Brain microvascular endothelial cell (primary cell): ENCODE measurements around the gene TOR1B.
A peak's percentile ranks its signal among the peaks of the same experiment; 100 is the strongest.

Source experiments
- DNase-seq: peaks from one replicate; pipeline ENCODE4 v3.0.0-alpha.2; 2020
- H3K27ac ChIP-seq: fragments of 250-450 bp; sonication (Bioruptor Pico); 2 replicates; pipeline ENCODE4 v1.5.1; 2020; ENCODE audit warnings: mild to moderate bottlenecking, moderate library complexity
- H3K27me3 ChIP-seq: fragments of 250-450 bp; sonication (Bioruptor Pico); replicated peaks from 2 replicates; pipeline ENCODE4 v1.5.1; 2020; ENCODE audit warnings: mild to moderate bottlenecking
- H3K36me3 ChIP-seq: fragments of 250-450 bp; sonication (Bioruptor Pico); replicated peaks from 2 replicates; pipeline ENCODE4 v1.5.1; 2020; ENCODE audit warnings: mild to moderate bottlenecking
- H3K4me3 ChIP-seq: 2 replicates; pipeline ENCODE4 v1.5.1; 2011; ENCODE audit warnings: low read depth, mild to moderate bottlenecking, control low read depth, low read length, moderate library complexity
- CTCF ChIP-seq: IDR thresholded peaks from 2 replicates; pipeline ENCODE4 v1.5.1; 2011; ENCODE audit warnings: low read depth, mild to moderate bottlenecking, moderate library complexity, low read length, control low read depth, inconsistent platforms; ENCODE audit errors: missing control alignments
- in situ Hi-C: cut with HindIII; loops from 2 replicates; pipeline ENCODE4 v1.10.0; 2017; ENCODE audit warnings: low sequenced_read_pairs, low pct_ligation_motif_present

Gene TOR1B

DNA sequence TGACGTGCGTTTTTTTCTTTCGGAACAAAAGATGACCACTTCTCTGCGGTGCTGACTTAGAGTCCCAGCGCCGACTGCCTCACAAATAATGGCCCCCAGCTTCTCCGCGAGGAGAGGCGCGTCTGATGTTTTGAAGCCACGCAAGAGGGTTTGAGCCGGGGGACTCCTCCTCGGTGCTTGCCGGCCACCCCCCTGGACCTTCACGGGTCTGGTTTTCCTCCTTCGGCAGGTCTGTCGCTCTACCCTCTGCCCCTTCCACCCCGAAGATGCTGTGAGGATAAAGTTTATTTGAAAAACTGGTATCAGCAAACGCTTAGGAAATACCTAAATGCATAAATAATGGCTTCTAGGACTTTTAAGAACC, 32.9 kb downstream of the TOR1B start:
- in situ Hi-C loops: no loop called here
- peak; percentile 37 for DNase-seq

DNA sequence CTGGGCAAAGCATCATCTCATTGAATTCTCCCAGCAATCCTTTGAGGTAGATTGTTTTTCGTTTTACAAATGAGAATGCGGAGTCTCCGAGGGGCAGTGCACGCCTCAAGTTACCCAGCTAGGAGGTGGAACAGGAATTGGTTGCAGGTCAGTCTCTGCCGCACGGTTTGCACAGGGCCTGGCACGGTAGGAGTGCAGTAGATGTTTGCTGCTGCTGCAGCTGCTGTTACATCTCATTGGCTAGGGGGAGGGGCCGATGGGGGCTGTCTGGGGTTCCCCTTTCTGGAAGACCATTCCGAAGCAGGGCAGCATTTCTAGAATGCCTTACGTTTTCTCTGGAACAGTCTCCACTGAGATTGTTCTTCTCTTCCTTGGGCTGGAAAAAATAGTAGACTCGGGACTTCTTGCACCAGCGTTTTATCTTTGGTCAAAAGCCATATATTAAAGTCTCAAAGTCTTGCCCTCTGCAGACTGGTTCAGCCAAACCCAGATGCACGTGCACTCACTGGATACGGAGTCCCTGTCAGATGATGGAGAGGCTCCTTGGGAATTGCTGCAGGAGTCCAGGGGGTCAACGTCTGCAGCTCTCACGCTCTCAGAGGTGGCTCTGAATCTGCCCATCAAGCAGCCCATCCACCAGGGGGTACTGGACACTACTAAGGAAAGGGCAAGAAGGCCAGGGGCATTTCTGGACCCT, 33.5 kb downstream of the TOR1B start:
- in situ Hi-C loops: no loop called here
- peaks cover 11% of the 10 kb centered on the region for H3K36me3 ChIP-seq
- no peak overlapping the region for H3K27ac ChIP-seq
- H3K4me3 ChIP-seq: peak overlapping the region; percentile 96
- DNase-seq: no peak
- no peak for TF ChIP-seq CTCF
- no peaks in the 10 kb centered on the region for H3K27me3 ChIP-seq

More for the DNA sequence above, 32.9 kb downstream of the TOR1B start:
- Histone ChIP-seq H3K36me3 (peaks cover 18% of the 10 kb centered on the region), H3K27me3 (no peaks in the 10 kb centered on the region), H3K4me3 (peak overlapping the region; percentile 96), H3K27ac (peak overlapping the region; percentile 62)
- no peak for TF ChIP-seq CTCF

DNA sequence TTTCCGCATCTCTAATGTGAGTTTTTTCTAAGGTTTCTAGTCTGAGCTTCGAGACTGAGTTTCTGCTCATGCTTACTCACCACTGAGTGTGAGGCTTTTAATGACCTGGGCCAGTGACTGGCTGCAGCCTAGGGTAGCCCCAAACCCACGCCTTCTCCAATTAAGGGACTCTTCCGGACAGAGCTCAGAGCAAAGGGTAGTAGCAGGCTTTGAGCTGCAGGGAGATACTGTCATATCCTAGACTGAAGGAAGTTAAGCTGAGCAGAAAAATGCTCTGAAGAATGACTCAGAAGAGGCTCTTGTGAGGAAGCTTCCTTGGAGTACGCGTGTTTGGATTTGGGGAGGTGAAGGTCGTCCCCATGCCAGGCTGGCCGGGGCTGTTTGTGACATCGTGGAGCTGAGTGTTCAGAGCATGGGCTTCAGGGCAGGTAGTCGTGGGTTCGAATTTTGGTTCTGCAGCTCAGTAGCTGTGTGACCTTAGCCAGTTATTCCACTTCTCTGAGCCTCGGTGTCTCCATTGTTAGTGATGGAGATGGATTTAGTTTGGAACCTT, 35.8 kb downstream of the TOR1B start:
- Histone ChIP-seq H3K36me3 (no peaks in the 10 kb centered on the region), H3K4me3 (no peak overlapping the region), H3K27me3 (no peaks in the 10 kb centered on the region), H3K27ac (peak overlapping the region; percentile 23)
- TF ChIP-seq CTCF: peak; percentile 2
- in situ Hi-C loops: no loop called here
- peak; percentile 83 for DNase-seq

DNA sequence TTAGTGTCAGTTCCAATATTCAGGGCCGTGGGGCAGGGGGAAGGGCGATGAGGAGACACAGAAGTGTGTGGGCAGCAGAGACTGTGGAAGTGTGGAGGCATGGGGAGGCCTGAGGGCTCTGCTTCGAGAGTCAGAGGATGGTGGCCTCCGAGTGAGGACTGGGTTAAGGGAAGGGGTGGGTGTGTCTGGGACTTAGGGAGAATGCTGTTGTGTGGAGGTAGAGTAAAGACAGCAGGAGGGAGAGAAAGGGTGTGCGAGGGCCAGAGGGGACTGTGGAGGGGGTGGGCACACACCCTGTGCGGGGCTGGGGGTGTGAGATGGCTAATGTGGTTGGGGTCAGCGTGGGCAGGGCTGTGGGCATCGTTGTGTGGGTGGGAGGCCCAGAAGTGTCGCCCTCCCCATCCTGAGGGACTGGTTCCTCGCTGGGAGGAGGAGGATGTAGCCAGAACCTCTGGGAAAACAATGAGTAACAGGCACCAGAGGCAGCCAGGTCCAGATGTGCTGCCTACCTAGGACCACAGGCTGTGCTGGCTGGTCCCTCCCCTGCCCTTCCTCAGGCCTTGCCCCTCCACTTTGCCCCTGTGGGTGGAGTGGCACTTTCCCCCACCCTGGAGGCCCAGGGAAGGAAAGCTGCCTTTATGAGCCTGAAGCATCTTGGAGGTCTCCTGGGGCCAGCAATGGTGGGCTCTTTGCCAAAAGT, 36.5 kb downstream of the TOR1B start:
- in situ Hi-C loops: no loop called here
- DNase-seq: no peak
- Histone ChIP-seq H3K27me3 (no peaks in the 10 kb centered on the region), H3K4me3 (no peak overlapping the region), H3K27ac (peak overlapping the region; percentile 23), H3K36me3 (no peaks in the 10 kb centered on the region)
- no peak for TF ChIP-seq CTCF

DNA sequence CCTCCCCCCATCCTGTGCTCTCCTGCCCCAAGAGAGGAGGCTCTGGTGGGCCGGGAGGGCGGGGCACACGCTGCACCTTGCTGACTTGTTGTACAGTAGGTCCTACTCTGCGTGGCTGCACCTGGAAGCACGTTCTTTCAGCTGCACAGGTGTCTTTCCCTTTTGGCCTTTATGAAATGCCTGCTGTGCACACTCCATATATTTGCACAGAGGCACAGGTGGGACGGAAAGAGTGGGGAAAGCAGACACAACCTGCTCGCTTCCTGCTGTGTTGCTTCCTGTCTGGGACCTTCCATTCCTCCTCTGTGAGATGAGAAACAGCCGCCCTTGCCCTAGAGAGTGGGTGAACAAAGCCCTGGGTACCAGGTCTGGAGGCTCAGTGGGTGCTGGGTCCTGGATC, 37.0 kb downstream of the TOR1B start:
- no peak for TF ChIP-seq CTCF
- Histone ChIP-seq H3K36me3 (no peaks in the 10 kb centered on the region), H3K27ac (no peak overlapping the region), H3K4me3 (no peak overlapping the region), H3K27me3 (no peaks in the 10 kb centered on the region)
- no peak for DNase-seq
- in situ Hi-C loops: no loop called here
